ENCODE data around the gene ART3.

- TF ChIP-seq, protein P1, sequence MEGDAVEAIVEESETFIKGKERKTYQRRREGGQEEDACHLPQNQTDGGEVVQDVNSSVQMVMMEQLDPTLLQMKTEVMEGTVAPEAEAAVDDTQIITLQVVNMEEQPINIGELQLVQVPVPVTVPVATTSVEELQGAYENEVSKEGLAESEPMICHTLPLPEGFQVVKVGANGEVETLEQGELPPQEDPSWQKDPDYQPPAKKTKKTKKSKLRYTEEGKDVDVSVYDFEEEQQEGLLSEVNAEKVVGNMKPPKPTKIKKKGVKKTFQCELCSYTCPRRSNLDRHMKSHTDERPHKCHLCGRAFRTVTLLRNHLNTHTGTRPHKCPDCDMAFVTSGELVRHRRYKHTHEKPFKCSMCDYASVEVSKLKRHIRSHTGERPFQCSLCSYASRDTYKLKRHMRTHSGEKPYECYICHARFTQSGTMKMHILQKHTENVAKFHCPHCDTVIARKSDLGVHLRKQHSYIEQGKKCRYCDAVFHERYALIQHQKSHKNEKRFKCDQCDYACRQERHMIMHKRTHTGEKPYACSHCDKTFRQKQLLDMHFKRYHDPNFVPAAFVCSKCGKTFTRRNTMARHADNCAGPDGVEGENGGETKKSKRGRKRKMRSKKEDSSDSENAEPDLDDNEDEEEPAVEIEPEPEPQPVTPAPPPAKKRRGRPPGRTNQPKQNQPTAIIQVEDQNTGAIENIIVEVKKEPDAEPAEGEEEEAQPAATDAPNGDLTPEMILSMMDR (conservative IDR thresholded peaks at IDR 0.05 in 1 of 2, IDR thresholded peaks at IDR 0.05 in 1 of 2; ENCODE audit: extremely low read depth in 1 of 2, insufficient read depth in 1 of 2, low read depth in 1 of 2, low read length in 2 of 2) = no peak
- TF ChIP-seq EZH2 (IDR thresholded peaks at IDR 0.05; ENCODE audit: borderline replicate concordance, low read length) = no peak
Measured at GRCh38 chr4:76117536-76117935, 43.0 kb downstream of the ART3 start.
